Sigmoid colon (tissue), 7 donors: ENCODE measurements around the gene AGTR1. TPM values are rescaled to one million over a fixed set of nuclear protein-coding genes. Genes with fewer than 3 reads are reported as not detected.

Source experiments
- DNase-seq: peaks from one replicate; pipeline ENCODE4 v3.0.0-alpha.2; 2019
- H3K27ac ChIP-seq, 4 donors: fragments of 200-600 bp; sonication (generic); one replicate each; pipeline ENCODE4 v1.5.1; 2016 to 2019; ENCODE audit warnings: mild to moderate bottlenecking in 1 of 4
- H3K27me3 ChIP-seq, 3 donors: fragments of 200-600 bp; sonication (generic); one replicate each; pipeline ENCODE4 v1.5.1; 2019; ENCODE audit warnings: mild to moderate bottlenecking in 1 of 3
- H3K36me3 ChIP-seq, 4 donors: fragments of 200-600 bp; sonication (generic); one replicate each; pipeline ENCODE4 v1.5.1; 2016 to 2019
- H3K4me1 ChIP-seq, 4 donors: fragments of 200-600 bp; sonication (generic); one replicate each; pipeline ENCODE4 v1.5.1; 2017 to 2019
- H3K4me3 ChIP-seq, 4 donors: fragments of 200-600 bp; sonication (generic); one replicate each; pipeline ENCODE4 v1.5.1; 2017 to 2019; ENCODE audit warnings: mild to moderate bottlenecking in 2 of 4, moderate library complexity in 1 of 4
- H3K9me3 ChIP-seq, 4 donors: fragments of 200-600 bp in 3 of 4; sonication (generic) in 3 of 4; one replicate each; pipeline versions ENCODE4 v1.5.1 to v1.6.1; 2013 to 2019
- EP300 ChIP-seq, 4 donors: sonication (generic); formaldehyde crosslinking; IDR thresholded peaks; one replicate each; pipeline ENCODE4 v1.6.1; 2017; ENCODE audit warnings: antibody characterized with exemption in 4 of 4
- POLR2A ChIP-seq, 2 donors: fragments of 450-650 bp; IDR thresholded peaks; one replicate each; pipeline ENCODE4 v1.6.1; 2016; ENCODE audit warnings: antibody characterized with exemption in 2 of 2, mild to moderate bottlenecking in 2 of 2, moderate library complexity in 2 of 2
- POLR2AphosphoS5 ChIP-seq, 4 donors: sonication (generic); formaldehyde crosslinking; IDR thresholded peaks; one replicate each; pipeline ENCODE4 v1.6.1; 2017; ENCODE audit warnings: antibody characterized with exemption in 4 of 4
- WGBS, 2 donors: extraction: QIAGEN DNeasy Blood & Tissue Kit; methylation state at CpG; one replicate each; pipeline ENCODE4 v1.1.7; 2013; 5-methylcytosine and 5-hydroxymethylcytosine counted together
- intact Hi-C: fragments of 100-400 bp; cut with DNase I; formaldehyde crosslinking; loops from one replicate; pipeline ENCODE4 v1.15.1; 2023
- polyA plus RNA-seq, 3 donors: library from polyadenylated mRNA; stranded (reverse); fragments of 200-250 nt; gene quantifications; one replicate each; pipeline ENCODE4 v1.2.3, GENCODE V29; 2013
- total RNA-seq, 4 donors: library from RNA; depleted of rRNA; stranded (reverse); fragments of >200 nt; gene quantifications; one replicate each; pipeline ENCODE4 v1.1.0, GENCODE V29; 2016
- TF ChIP-seq, protein P1 (sequence below), 4 experiments: fragments of 450-650 bp in 3 of 4; fragments of 200-600 bp in 1 of 4; IDR thresholded peaks; one replicate each; pipeline ENCODE4 v1.5.1; 2016 to 2019; ENCODE audit warnings: antibody characterized with exemption in 4 of 4, mild to moderate bottlenecking in 3 of 4, moderate library complexity in 2 of 4
- donor health status: healthy with polysubstance abuse.
- donor health status: Bipolar disorder and iron deficiency.
- donor health status: healthy.

The AGTR1 gene
- total and polyA plus RNA-seq, 7 donors: 1.2 to 77.8 (median 43.6) TPM; not detected in 1

GRCh38 chr3:148755570-148755969, 57.9 kb downstream of the AGTR1 start:
- no peaks in the 10 kb centered on the region for H3K27me3 ChIP-seq
- TF ChIP-seq POLR2AphosphoS5 (IDR thresholded peaks at IDR 0.05) (no peak), POLR2A (IDR thresholded peaks at IDR 0.05) (no peak), EP300 (IDR thresholded peaks at IDR 0.05) (no peak)
- TF ChIP-seq, protein P1, sequence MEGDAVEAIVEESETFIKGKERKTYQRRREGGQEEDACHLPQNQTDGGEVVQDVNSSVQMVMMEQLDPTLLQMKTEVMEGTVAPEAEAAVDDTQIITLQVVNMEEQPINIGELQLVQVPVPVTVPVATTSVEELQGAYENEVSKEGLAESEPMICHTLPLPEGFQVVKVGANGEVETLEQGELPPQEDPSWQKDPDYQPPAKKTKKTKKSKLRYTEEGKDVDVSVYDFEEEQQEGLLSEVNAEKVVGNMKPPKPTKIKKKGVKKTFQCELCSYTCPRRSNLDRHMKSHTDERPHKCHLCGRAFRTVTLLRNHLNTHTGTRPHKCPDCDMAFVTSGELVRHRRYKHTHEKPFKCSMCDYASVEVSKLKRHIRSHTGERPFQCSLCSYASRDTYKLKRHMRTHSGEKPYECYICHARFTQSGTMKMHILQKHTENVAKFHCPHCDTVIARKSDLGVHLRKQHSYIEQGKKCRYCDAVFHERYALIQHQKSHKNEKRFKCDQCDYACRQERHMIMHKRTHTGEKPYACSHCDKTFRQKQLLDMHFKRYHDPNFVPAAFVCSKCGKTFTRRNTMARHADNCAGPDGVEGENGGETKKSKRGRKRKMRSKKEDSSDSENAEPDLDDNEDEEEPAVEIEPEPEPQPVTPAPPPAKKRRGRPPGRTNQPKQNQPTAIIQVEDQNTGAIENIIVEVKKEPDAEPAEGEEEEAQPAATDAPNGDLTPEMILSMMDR (IDR thresholded peaks at IDR 0.05): no peak

DNA sequence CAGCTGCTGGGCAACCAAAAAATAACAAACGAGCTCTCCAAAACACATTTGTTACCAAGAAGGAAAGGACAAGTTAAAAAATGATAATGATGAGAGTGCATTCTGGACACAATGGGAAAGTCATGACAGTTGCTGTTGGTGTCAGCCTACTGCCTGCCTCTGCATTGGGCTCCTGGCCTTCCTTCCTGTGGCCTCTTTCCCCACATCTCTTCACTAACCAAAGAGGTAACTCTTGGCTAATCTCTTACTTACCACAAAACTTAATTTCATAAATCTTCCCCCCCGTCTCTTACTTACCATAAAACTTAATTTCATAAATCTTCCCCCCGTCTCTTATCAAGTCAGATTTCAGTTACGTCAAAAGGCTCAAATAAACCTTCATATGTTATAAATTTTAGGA, 58.6 kb downstream of the AGTR1 start:
- Histone ChIP-seq H3K36me3 (no peaks in the 10 kb centered on the region), H3K9me3 (no peaks in the 10 kb centered on the region), H3K4me3 (no peak overlapping the region), H3K4me1 (no peaks in the 10 kb centered on the region), H3K27me3 (no peaks in the 10 kb centered on the region), H3K27ac (no peak overlapping the region)
- intact Hi-C loops: no loop called here
- no peak for DNase-seq
- TF ChIP-seq, protein P1 (IDR thresholded peaks at IDR 0.05): no peak
- no peak for TF ChIP-seq EP300 (IDR thresholded peaks at IDR 0.05)
- TF ChIP-seq POLR2AphosphoS5 (IDR thresholded peaks at IDR 0.05): no peak
- no peak for TF ChIP-seq POLR2A (IDR thresholded peaks at IDR 0.05)
- 78 to 86% methylated on average over 4 of the region's 4 CpGs for WGBS, 2 donors

More at GRCh38 chr3:148755570-148755969, 57.9 kb downstream of the AGTR1 start:
- intact Hi-C loops: no loop called here
- no peaks in the 10 kb centered on the region for H3K36me3 ChIP-seq
- no peaks in the 10 kb centered on the region for H3K4me1 ChIP-seq
- no peak overlapping the region for H3K4me3 ChIP-seq
- no peaks in the 10 kb centered on the region for H3K9me3 ChIP-seq
- DNase-seq: no peak
- H3K27ac ChIP-seq: no peak overlapping the region

GRCh38 chr3:148757238-148758215, 59.8 kb downstream of the AGTR1 start:
- intact Hi-C loops: no loop called here
- Histone ChIP-seq H3K27me3 (no peaks in the 10 kb centered on the region), H3K9me3 (no peaks in the 10 kb centered on the region), H3K36me3 (no peaks in the 10 kb centered on the region), H3K4me1 (no peaks in the 10 kb centered on the region), H3K27ac (no peak overlapping the region), H3K4me3 (no peak overlapping the region)
- 67 to 81% methylated on average over 12 of the region's 12 CpGs for WGBS, 2 donors
- no peak for DNase-seq
- no peak for TF ChIP-seq POLR2AphosphoS5 (IDR thresholded peaks at IDR 0.05)
- no peak for TF ChIP-seq POLR2A (IDR thresholded peaks at IDR 0.05)
- TF ChIP-seq EP300 (IDR thresholded peaks at IDR 0.05): no peak
- TF ChIP-seq, protein P1 (IDR thresholded peaks at IDR 0.05): no peak

GRCh38 chr3:148758303-148758884, 60.7 kb downstream of the AGTR1 start:
- H3K4me3 ChIP-seq: no peak overlapping the region
- DNase-seq: no peak
- no peak overlapping the region for H3K27ac ChIP-seq
- H3K4me1 ChIP-seq: no peaks in the 10 kb centered on the region
- no peaks in the 10 kb centered on the region for H3K36me3 ChIP-seq
- no peak for TF ChIP-seq POLR2A (IDR thresholded peaks at IDR 0.05)
- TF ChIP-seq, protein P1 (IDR thresholded peaks at IDR 0.05): no peak
- TF ChIP-seq EP300 (IDR thresholded peaks at IDR 0.05): no peak
- TF ChIP-seq POLR2AphosphoS5 (IDR thresholded peaks at IDR 0.05): no peak
- intact Hi-C loops: no loop called here
- H3K27me3 ChIP-seq: no peaks in the 10 kb centered on the region
- 32 to 56% methylated on average over 3 of the region's 3 CpGs for WGBS, 2 donors
- no peaks in the 10 kb centered on the region for H3K9me3 ChIP-seq
